Suprapubic skin (tissue), 4 donors: ENCODE data around the gene TOMM40. TPM values are rescaled to one million over a fixed set of nuclear protein-coding genes. Genes with fewer than 3 reads are reported as not detected.
"Not testable (repeated sequence)": the region's sequence is repeated elsewhere in the genome, so short reads cannot be mapped to it uniquely, and the experiment has no call there.

Source experiments
- DNase-seq, 2 donors: peaks; one replicate each; pipeline ENCODE4 v3.0.0-alpha.2; 2019; ENCODE audit warnings: low spot score in 2 of 2
- H3K27ac ChIP-seq: fragments of 200-600 bp; sonication (generic); one replicate; pipeline ENCODE4 v1.5.1; 2019
- H3K27me3 ChIP-seq: fragments of 200-600 bp; sonication (generic); one replicate; pipeline ENCODE4 v1.5.1; 2019
- H3K36me3 ChIP-seq: fragments of 200-600 bp; sonication (generic); one replicate; pipeline ENCODE4 v1.5.1; 2019
- H3K4me1 ChIP-seq: fragments of 200-600 bp; sonication (generic); one replicate; pipeline ENCODE4 v1.5.1; 2019
- H3K4me3 ChIP-seq: fragments of 200-600 bp; sonication (generic); one replicate; pipeline ENCODE4 v1.5.1; 2019; ENCODE audit warnings: mild to moderate bottlenecking
- H3K9me3 ChIP-seq: fragments of 200-600 bp; sonication (generic); one replicate; pipeline ENCODE4 v1.5.1; 2019
- EP300 ChIP-seq: sonication (generic); formaldehyde crosslinking; IDR thresholded peaks from one replicate; pipeline ENCODE4 v1.6.1; 2017; ENCODE audit warnings: antibody characterized with exemption
- POLR2A ChIP-seq, 2 donors: fragments of 450-650 bp; IDR thresholded peaks; one replicate each; pipeline ENCODE4 v1.6.1; 2017; ENCODE audit warnings: antibody characterized with exemption in 2 of 2, mild to moderate bottlenecking in 2 of 2, moderate library complexity in 2 of 2
- POLR2AphosphoS5 ChIP-seq, 3 donors: sonication (generic); formaldehyde crosslinking; IDR thresholded peaks; one replicate each; pipeline ENCODE4 v1.6.1; 2017; ENCODE audit warnings: antibody characterized with exemption in 3 of 3
- WGBS: methylation state at CpG from one replicate; pipeline ENCODE4 v1.1.5; 2018; 5-methylcytosine and 5-hydroxymethylcytosine counted together
- total RNA-seq, 4 donors: library from RNA; depleted of rRNA; stranded (reverse); fragments of >200 nt; gene quantifications; one replicate each; pipeline ENCODE4 v1.1.0, GENCODE V29; 2016
- TF ChIP-seq, protein P1 (sequence below), 2 donors: fragments of 200-600 bp in 1 of 2; fragments of 450-650 bp in 1 of 2; sonication (generic) in 1 of 2; IDR thresholded peaks; one replicate each; pipeline ENCODE4 v1.5.1; 2016 to 2019; ENCODE audit warnings: antibody characterized with exemption in 2 of 2, mild to moderate bottlenecking in 1 of 2, moderate library complexity in 1 of 2

TOMM40 gene
- total RNA-seq, 4 donors from 2014 or later: 32.7 to 51.9 (median 47.1) TPM

DNA sequence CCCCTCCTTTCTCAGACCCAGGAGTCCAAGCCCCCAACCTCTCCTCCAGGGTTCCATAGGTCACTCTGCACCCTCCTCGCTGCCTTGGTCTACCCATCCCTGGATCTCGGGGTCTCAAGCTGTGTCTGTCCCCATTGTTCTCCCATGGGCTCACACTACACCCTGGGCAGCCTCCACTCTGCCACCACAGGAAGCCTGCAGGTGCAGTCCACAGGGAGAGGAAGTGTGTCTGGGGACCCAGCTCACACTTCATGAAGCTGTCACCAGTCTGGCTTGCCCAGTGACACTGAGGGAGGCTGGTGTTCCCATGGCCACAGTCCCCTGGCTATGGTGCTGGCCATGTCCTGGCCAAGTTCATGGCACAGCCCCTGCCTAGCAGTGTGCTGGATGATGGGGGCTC, 39.6 kb upstream of the TOMM40 start:
- H3K4me1 ChIP-seq: peaks cover 48% of the 10 kb centered on the region
- no peak for TF ChIP-seq POLR2AphosphoS5 (IDR thresholded peaks at IDR 0.05)
- TF ChIP-seq EP300: no peak
- TF ChIP-seq POLR2A (IDR thresholded peaks at IDR 0.05): no peak
- TF ChIP-seq, protein P1, sequence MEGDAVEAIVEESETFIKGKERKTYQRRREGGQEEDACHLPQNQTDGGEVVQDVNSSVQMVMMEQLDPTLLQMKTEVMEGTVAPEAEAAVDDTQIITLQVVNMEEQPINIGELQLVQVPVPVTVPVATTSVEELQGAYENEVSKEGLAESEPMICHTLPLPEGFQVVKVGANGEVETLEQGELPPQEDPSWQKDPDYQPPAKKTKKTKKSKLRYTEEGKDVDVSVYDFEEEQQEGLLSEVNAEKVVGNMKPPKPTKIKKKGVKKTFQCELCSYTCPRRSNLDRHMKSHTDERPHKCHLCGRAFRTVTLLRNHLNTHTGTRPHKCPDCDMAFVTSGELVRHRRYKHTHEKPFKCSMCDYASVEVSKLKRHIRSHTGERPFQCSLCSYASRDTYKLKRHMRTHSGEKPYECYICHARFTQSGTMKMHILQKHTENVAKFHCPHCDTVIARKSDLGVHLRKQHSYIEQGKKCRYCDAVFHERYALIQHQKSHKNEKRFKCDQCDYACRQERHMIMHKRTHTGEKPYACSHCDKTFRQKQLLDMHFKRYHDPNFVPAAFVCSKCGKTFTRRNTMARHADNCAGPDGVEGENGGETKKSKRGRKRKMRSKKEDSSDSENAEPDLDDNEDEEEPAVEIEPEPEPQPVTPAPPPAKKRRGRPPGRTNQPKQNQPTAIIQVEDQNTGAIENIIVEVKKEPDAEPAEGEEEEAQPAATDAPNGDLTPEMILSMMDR (IDR thresholded peaks at IDR 0.05): no peak
- no peak overlapping the region for H3K4me3 ChIP-seq
- peaks cover 4% of the 10 kb centered on the region for H3K36me3 ChIP-seq
- H3K27me3 ChIP-seq: no peaks in the 10 kb centered on the region
- no peaks in the 10 kb centered on the region for H3K9me3 ChIP-seq
- H3K27ac ChIP-seq: no peak overlapping the region
- WGBS: 94% methylated on average over 2 of the region's 2 CpGs
- DNase-seq: no peak

DNA sequence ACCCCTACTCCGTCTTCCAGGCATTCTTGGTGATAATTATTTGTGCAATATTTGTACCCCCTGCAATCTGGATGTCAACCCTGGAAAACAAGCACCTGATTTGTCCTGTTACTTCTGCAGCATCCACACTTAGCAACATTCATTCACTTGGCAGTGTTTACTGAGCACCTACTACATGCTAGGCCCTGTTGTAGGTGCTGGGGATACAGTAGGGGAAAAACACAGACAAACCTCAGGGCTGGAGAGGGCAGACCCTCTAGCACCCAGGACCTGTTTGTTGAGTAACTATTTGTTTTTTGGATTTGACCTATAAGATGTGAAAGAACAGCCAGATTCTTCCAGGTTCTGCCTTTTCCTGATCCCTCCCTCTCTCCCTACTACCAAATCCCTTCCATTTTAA, 35.4 kb upstream of the TOMM40 start:
- DNase-seq: no peak
- H3K36me3 ChIP-seq: peaks cover 4% of the 10 kb centered on the region
- no peaks in the 10 kb centered on the region for H3K27me3 ChIP-seq
- no peak overlapping the region for H3K4me3 ChIP-seq
- H3K9me3 ChIP-seq: no peaks in the 10 kb centered on the region
- WGBS: 95% methylated on average over 1 of the region's 1 CpG
- no peak overlapping the region for H3K27ac ChIP-seq
- TF ChIP-seq POLR2AphosphoS5 (IDR thresholded peaks at IDR 0.05) (no peak), POLR2A (IDR thresholded peaks at IDR 0.05) (no peak), EP300 (no peak)
- TF ChIP-seq, protein P1 (IDR thresholded peaks at IDR 0.05): no peak
- peaks cover 12% of the 10 kb centered on the region for H3K4me1 ChIP-seq

DNA sequence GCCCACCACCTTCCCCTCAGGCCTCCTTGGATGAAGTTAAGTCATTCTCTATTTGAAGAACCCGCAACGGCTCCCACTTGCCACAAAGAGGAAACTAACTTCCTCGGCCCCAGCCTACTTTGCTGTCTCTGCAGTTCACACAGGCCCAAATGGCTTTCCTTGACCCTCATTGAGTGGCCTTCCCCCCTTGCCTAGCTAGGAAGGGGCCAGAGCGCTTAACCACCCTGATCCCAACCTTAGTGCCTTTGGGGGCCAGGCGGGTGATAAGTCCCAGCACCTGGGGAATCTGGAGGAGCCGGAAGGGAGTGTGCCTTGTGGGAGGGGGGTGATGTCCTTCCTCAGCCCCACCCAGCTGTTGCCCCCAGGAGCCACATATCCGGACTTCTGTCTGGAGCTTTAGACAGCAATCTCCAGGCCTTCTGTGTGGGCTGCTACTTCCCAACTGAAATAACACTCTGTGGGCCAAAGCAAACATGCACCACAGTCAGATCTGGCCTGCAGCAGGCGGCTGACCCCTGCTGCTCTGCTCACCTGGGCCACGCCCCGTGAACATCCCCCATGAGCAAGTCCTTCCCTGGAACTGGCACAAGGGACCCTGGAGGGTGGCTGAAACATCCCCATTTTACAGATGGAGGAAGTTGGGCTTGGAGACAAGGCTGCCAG, 34.5 kb upstream of the TOMM40 start:
- Histone ChIP-seq H3K27ac (no peak overlapping the region), H3K36me3 (peaks cover 4% of the 10 kb centered on the region), H3K4me1 (peaks cover 9% of the 10 kb centered on the region), H3K9me3 (no peaks in the 10 kb centered on the region), H3K27me3 (no peaks in the 10 kb centered on the region), H3K4me3 (no peak overlapping the region)
- 70% methylated on average over 9 of the region's 10 CpGs for WGBS
- TF ChIP-seq POLR2AphosphoS5 (IDR thresholded peaks at IDR 0.05): no peak
- TF ChIP-seq, protein P1 (IDR thresholded peaks at IDR 0.05): no peak
- no peak for TF ChIP-seq POLR2A (IDR thresholded peaks at IDR 0.05)
- TF ChIP-seq EP300: no peak
- DNase-seq: no peak

DNA sequence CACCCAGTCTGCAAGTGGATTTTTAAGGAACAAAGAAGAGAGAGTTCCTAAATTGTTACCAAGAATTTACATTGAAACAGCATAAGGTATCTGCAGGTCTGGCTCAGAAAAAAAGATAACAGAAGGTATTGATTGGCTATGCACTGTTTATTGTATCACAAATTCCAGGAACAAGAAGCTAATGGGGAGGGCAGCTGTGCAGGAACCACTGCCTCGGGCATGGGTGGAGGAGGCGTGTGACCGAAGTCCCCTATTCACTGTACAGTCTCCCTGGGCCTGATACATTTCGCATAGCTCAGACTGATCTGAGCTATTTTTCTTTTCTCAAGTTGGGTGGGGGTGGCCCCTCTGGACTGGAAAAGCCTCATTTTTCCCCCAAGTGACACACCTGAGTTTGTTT, 33.2 kb upstream of the TOMM40 start:
- Histone ChIP-seq H3K36me3 (peaks cover 4% of the 10 kb centered on the region), H3K4me3 (no peak overlapping the region), H3K27ac (no peak overlapping the region), H3K4me1 (peaks cover 9% of the 10 kb centered on the region), H3K27me3 (no peaks in the 10 kb centered on the region), H3K9me3 (no peaks in the 10 kb centered on the region)
- no peak for DNase-seq
- TF ChIP-seq, protein P1 (IDR thresholded peaks at IDR 0.05): no peak
- TF ChIP-seq POLR2AphosphoS5 (IDR thresholded peaks at IDR 0.05) (no peak), POLR2A (IDR thresholded peaks at IDR 0.05) (no peak), EP300 (no peak)
- 54% methylated on average over 4 of the region's 4 CpGs for WGBS

DNA sequence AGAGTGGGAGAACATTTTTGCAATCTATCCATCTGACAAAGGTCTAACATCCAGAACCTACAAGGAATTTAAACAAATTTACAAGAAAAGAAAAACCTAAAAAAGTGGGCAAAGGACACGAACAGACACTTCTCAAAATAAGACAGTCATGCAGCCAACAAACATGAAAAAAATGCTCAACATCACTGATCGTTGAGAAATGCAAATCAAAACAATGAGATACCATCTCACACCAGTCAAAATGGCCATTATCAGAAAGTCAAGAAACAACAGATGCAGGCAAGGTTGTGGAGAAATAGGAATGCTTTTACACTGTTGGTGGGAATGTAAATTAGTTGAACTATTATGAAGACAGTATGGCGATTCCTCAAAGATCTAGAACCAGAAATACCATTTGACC, 29.5 kb upstream of the TOMM40 start:
- not testable (repeated sequence) for H3K27ac ChIP-seq, H3K4me3 ChIP-seq, H3K27me3 ChIP-seq, H3K9me3 ChIP-seq, H3K4me1 ChIP-seq, H3K36me3 ChIP-seq, DNase-seq
- 80% methylated on average over 3 of the region's 3 CpGs for WGBS

DNA sequence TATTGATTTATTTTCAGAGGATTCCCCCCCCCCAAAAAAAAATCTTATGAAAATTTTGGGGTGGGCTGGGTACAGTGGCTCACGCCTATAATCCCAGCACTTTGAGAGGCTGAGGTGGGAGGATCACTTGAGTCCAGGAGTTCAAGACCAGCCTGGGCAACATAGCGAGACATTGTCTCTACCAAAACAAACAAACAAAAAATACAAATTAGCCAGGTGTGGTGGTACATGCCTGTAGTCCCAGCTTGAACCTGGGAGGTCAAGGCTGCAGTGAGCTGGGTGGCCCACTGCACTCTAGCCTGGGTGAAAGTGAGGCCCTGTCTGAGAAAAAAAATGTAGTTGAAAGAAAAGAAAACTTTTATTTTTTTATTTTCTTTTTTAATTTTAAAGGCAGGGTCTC, 27.1 kb upstream of the TOMM40 start:
- Histone ChIP-seq H3K9me3 (no peaks in the 10 kb centered on the region), H3K27me3 (no peaks in the 10 kb centered on the region), H3K4me3 (no peak overlapping the region), H3K27ac (no peak overlapping the region), H3K4me1 (peaks cover 8% of the 10 kb centered on the region), H3K36me3 (peaks cover 16% of the 10 kb centered on the region)
- 87% methylated on average over 2 of the region's 2 CpGs for WGBS
- DNase-seq: no peak
- TF ChIP-seq POLR2AphosphoS5 (IDR thresholded peaks at IDR 0.05): no peak
